Fibroblast of pulmonary artery (primary cell): Measurements from ENCODE around the gene DOCK4.

Experiments used
- DNase-seq: peaks from one replicate; pipeline ENCODE4 v3.0.0-alpha.2; 2010; ENCODE audit warnings: low read depth
- H3K4me3 ChIP-seq: replicated peaks from 2 replicates; pipeline ENCODE4 v1.5.1; 2011; ENCODE audit warnings: low read depth, mild to moderate bottlenecking, control low read depth, low read length, moderate library complexity
- TF ChIP-seq, protein P1 (sequence below): IDR thresholded peaks from 2 replicates; pipeline ENCODE4 v1.5.1; 2011; ENCODE audit warnings: mild to moderate bottlenecking, control low read depth, low read length, inconsistent platforms; ENCODE audit errors: missing control alignments

DOCK4 gene

GRCh38 chr7:111872450-111873325, 333.5 kb downstream of the DOCK4 start:
- H3K4me3 ChIP-seq, result no peak overlapping the region
- TF ChIP-seq, protein P1, sequence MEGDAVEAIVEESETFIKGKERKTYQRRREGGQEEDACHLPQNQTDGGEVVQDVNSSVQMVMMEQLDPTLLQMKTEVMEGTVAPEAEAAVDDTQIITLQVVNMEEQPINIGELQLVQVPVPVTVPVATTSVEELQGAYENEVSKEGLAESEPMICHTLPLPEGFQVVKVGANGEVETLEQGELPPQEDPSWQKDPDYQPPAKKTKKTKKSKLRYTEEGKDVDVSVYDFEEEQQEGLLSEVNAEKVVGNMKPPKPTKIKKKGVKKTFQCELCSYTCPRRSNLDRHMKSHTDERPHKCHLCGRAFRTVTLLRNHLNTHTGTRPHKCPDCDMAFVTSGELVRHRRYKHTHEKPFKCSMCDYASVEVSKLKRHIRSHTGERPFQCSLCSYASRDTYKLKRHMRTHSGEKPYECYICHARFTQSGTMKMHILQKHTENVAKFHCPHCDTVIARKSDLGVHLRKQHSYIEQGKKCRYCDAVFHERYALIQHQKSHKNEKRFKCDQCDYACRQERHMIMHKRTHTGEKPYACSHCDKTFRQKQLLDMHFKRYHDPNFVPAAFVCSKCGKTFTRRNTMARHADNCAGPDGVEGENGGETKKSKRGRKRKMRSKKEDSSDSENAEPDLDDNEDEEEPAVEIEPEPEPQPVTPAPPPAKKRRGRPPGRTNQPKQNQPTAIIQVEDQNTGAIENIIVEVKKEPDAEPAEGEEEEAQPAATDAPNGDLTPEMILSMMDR, result no peak

GRCh38 chr7:111871283-111871682, 334.9 kb downstream of the DOCK4 start:
- TF ChIP-seq, protein P1, result no peak
- no peak for DNase-seq
- H3K4me3 ChIP-seq, result no peak overlapping the region

More at GRCh38 chr7:111872450-111873325, 333.5 kb downstream of the DOCK4 start:
- no peak for DNase-seq

- TF ChIP-seq, protein P1, result no peak
- no peak overlapping the region for H3K4me3 ChIP-seq
- DNase-seq, result no peak
These were observed 336.9 kb downstream of the DOCK4 start for GRCh38 chr7:111869280-111869679.

DNA sequence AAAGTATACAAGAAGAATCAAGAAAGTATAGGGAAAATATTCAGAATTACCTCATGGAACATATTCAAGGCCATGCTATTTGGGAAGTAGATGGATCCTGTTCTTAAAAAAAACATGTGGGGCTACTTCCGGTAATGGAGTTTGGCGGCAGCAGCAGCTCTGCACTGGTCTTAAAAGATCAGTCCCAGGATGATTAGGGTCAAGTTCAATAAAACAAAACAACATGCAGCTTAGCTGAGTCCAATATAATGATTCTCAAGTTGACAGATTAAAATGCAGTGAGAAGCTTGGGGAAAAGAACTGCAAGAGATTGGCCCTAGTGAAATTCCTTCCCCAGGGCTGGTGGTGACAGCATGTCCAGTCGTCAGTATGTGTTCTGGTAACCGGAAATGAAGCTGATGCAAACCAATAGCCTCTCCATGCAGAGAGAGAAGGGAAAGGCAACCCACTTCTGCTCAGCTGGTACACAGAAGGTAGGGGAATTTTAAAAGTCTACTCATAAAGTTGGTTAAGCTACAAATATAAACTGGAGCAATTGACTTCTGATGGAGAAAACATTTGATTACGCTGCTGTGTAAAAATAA, 338.8 kb downstream of the DOCK4 start:
- no peak overlapping the region for H3K4me3 ChIP-seq
- peak; percentile 28 for DNase-seq
- TF ChIP-seq, protein P1, result no peak

- TF ChIP-seq, protein P1, result no peak
- DNase-seq, result no peak
- no peak overlapping the region for H3K4me3 ChIP-seq
These were observed 339.4 kb downstream of the DOCK4 start for GRCh38 chr7:111866787-111867186.

- TF ChIP-seq, protein P1, result no peak
- DNase-seq, result no peak
These were observed 340.8 kb downstream of the DOCK4 start for GRCh38 chr7:111865430-111865829.

More at GRCh38 chr7:111865430-111865829, 340.8 kb downstream of the DOCK4 start:
- no peak overlapping the region for H3K4me3 ChIP-seq
